CD14-positive monocyte (primary cell): ENCODE data around the gene ZBTB7A. TPM values are rescaled to one million over a fixed set of nuclear protein-coding genes. Genes with fewer than 3 reads are reported as not detected.

Experiments
- DNase-seq, 3 donors: peaks; one replicate each; pipeline ENCODE4 v3.0.0-alpha.2; 2011 to 2022
- H2AFZ ChIP-seq: 2 replicates; pipeline ENCODE4 v1.6.0; 2012; ENCODE audit warnings: mild to moderate bottlenecking, low read depth, low read length, inconsistent platforms; ENCODE audit not compliant: insufficient read depth, poor library complexity, severe bottlenecking
- H3K27ac ChIP-seq, 2 donors: 1 replicate in 1 of 2; 2 replicates in 1 of 2; pipeline ENCODE4 v1.5.1; 2012 to 2013; ENCODE audit warnings: low read length in 2 of 2, control low read depth in 1 of 2, inconsistent platforms in 1 of 2, low read depth in 1 of 2, mild to moderate bottlenecking in 1 of 2
- H3K27me3 ChIP-seq, 2 donors: one replicate each; pipeline versions ENCODE4 v1.6.0 to v1.6.1; 2011 to 2013; ENCODE audit warnings: low read length in 2 of 2; ENCODE audit not compliant: control insufficient read depth in 2 of 2, insufficient read depth in 2 of 2
- H3K36me3 ChIP-seq, 2 donors: replicated peaks in 1 of 2; 1 replicate in 1 of 2; 2 replicates in 1 of 2; pipeline versions ENCODE4 v1.5.1 to v1.6.1; 2012 to 2013; ENCODE audit warnings: low read length in 2 of 2, control low read depth in 1 of 2, inconsistent platforms in 1 of 2, mild to moderate bottlenecking in 1 of 2; ENCODE audit not compliant: insufficient read depth in 2 of 2, control insufficient read depth in 1 of 2
- H3K4me1 ChIP-seq, 2 donors: 1 replicate in 1 of 2; 2 replicates in 1 of 2; pipeline versions ENCODE4 v1.5.1 to v1.6.1; 2012 to 2013; ENCODE audit warnings: low read length in 2 of 2, control low read depth in 1 of 2, inconsistent platforms in 1 of 2, mild to moderate bottlenecking in 1 of 2, moderate library complexity in 1 of 2; ENCODE audit not compliant: insufficient read depth in 2 of 2, control insufficient read depth in 1 of 2
- H3K4me2 ChIP-seq: replicated peaks from 2 replicates; pipeline ENCODE3; 2012; ENCODE audit warnings: low read length, moderate library complexity, mild to moderate bottlenecking; ENCODE audit not compliant: poor library complexity, severe bottlenecking; ENCODE audit errors: extremely low read depth
- H3K4me3 ChIP-seq, 3 experiments: fragments of 200-600 bp in 1 of 3; sonication (generic) in 1 of 3; replicated peaks in 1 of 3; 1 replicate in 2 of 3; 2 replicates in 1 of 3; pipeline ENCODE4 v1.5.1; 2011 to 2013; ENCODE audit warnings: low read length in 3 of 3, mild to moderate bottlenecking in 3 of 3, control low read depth in 2 of 3, low read depth in 2 of 3, inconsistent platforms in 1 of 3, moderate library complexity in 1 of 3
- H3K79me2 ChIP-seq: 2 replicates; pipeline ENCODE4 v1.6.0; 2012; ENCODE audit warnings: mild to moderate bottlenecking, control low read depth, inconsistent platforms, low read length, moderate library complexity; ENCODE audit not compliant: insufficient read depth
- H3K9ac ChIP-seq: 2 replicates; pipeline ENCODE4 v1.6.0; 2017; ENCODE audit warnings: low read length, mild to moderate bottlenecking; ENCODE audit not compliant: insufficient read depth, poor library complexity, severe bottlenecking
- H3K9me3 ChIP-seq, 2 donors: replicated peaks in 1 of 2; 1 replicate in 1 of 2; 2 replicates in 1 of 2; pipeline versions ENCODE4 v1.5.1 to v1.6.1; 2012 to 2013; ENCODE audit warnings: low read length in 2 of 2, control low read depth in 1 of 2; ENCODE audit not compliant: control insufficient read depth in 1 of 2, insufficient read depth in 1 of 2
- H4K20me1 ChIP-seq: 2 replicates; pipeline ENCODE4 v1.6.0; 2012; ENCODE audit warnings: mild to moderate bottlenecking, low read length, control low read depth, moderate library complexity; ENCODE audit not compliant: insufficient read depth
- H3K27ac Mint-ChIP-seq, 7 donors: one replicate each; pipeline ENCODE4 v1.8.0; 2020; ENCODE audit warnings: mild to moderate bottlenecking in 7 of 7, mixed read lengths in 7 of 7, moderate library complexity in 6 of 7, inconsistent platforms in 2 of 7
- H3K27me3 Mint-ChIP-seq, 3 donors: one replicate each; pipeline ENCODE4 v1.8.0; 2021 to 2022; ENCODE audit warnings: low read depth in 3 of 3, mild to moderate bottlenecking in 3 of 3, mixed read lengths in 3 of 3, moderate library complexity in 3 of 3, inconsistent platforms in 1 of 3
- H3K36me3 Mint-ChIP-seq, 2 donors: one replicate each; pipeline ENCODE4 v1.8.0; 2020; ENCODE audit warnings: mixed read lengths in 2 of 2, inconsistent platforms in 1 of 2, mild to moderate bottlenecking in 1 of 2
- H3K4me1 Mint-ChIP-seq: one replicate; pipeline ENCODE4 v1.8.0; 2020; ENCODE audit warnings: mild to moderate bottlenecking, mixed read lengths
- H3K4me3 Mint-ChIP-seq, 2 donors: one replicate each; pipeline ENCODE4 v1.8.0; 2020; ENCODE audit warnings: mild to moderate bottlenecking in 2 of 2, mixed read lengths in 2 of 2, moderate library complexity in 1 of 2
- H3K9me3 Mint-ChIP-seq, 7 donors: one replicate each; pipeline ENCODE4 v1.8.0; 2020 to 2022; ENCODE audit warnings: mixed read lengths in 7 of 7, mild to moderate bottlenecking in 6 of 7, moderate library complexity in 6 of 7, inconsistent platforms in 2 of 7
- CTCF ChIP-seq: fragments of 200-600 bp; IDR thresholded peaks from one replicate; pipeline ENCODE4 v1.8.0; 2022; ENCODE audit warnings: antibody characterized with exemption, mild to moderate bottlenecking
- WGBS: methylation state at CpG from one replicate; pipeline ENCODE4 v1.1.5; 2013; ENCODE audit warnings: missing lambda C conversion rate; ENCODE audit not compliant: insufficient coverage; 5-methylcytosine and 5-hydroxymethylcytosine counted together
- intact Hi-C, 2 donors: fragments of 100-400 bp; cut with micrococcal nuclease; formaldehyde crosslinking; loops; one replicate each; pipeline versions ENCODE4 v1.15.0 to v1.15.1; 2023
- polyA plus RNA-seq, 3 donors: library from polyadenylated mRNA; depleted of rRNA in 1 of 3; unstranded in 2 of 3; stranded (reverse) in 1 of 3; fragments of 300-500 nt in 2 of 3; fragments of >200 nt in 1 of 3; fragmentation: Illumina TruSeq in 2 of 3; gene quantifications; 1 replicate in 2 of 3; 2 replicates in 1 of 3; pipeline ENCODE4 v1.2.3, GENCODE V29; 2012 to 2021

ZBTB7A gene
- polyA plus RNA-seq, 3 donors: 18.0 to 31.5 (median 20.2) TPM

GRCh38 chr19:4059891-4060620 lies 6.6 kb downstream of the ZBTB7A start:
- no peak overlapping the region for H2AFZ ChIP-seq
- peaks cover 65% of the 10 kb centered on the region for H3K4me1 Mint-ChIP-seq
- peaks cover 0 to 2% (median 1%) of the 10 kb centered on the region in 3 donors for H3K27me3 Mint-ChIP-seq
- H4K20me1 ChIP-seq: peaks cover 71% of the 10 kb centered on the region
- H3K27ac Mint-ChIP-seq: peak overlapping the region; percentile 93 to 100 (median 99)
- H3K4me3 Mint-ChIP-seq: peak overlapping the region; percentile 53 to 67
- H3K4me1 ChIP-seq: peaks cover 80 to 89% of the 10 kb centered on the region in 2 donors
- peaks cover 29 to 42% of the 10 kb centered on the region in 2 donors for H3K36me3 Mint-ChIP-seq
- H3K9ac ChIP-seq: peak overlapping the region; percentile 82
- H3K79me2 ChIP-seq: peaks cover 100% of the 10 kb centered on the region
- peaks cover 20 to 28% of the 10 kb centered on the region in 2 donors for H3K36me3 ChIP-seq
- peaks cover 0 to 2% (median 0%) of the 10 kb centered on the region in 7 donors for H3K9me3 Mint-ChIP-seq
- peak overlapping the region; percentile 97 for H3K27ac ChIP-seq
- H3K9me3 ChIP-seq: no peaks in the 10 kb centered on the region
- WGBS: 58% methylated on average over 32 of the region's 42 CpGs
- peak overlapping the region; percentile 89 for H3K4me2 ChIP-seq
- no peak for TF ChIP-seq CTCF
- intact Hi-C loops: loop anchor here (2.0 to 5.0 kb wide), 2 partner anchors 53 kb away; partner anchors contain the start of gene PIAS4 (in 2 of the 2)
- peak; percentile 54 to 72 (median 65) for DNase-seq
- H3K4me3 ChIP-seq: peak overlapping the region in 2 of 3 experiments; percentile 40 to 93
- H3K27me3 ChIP-seq: no peaks in the 10 kb centered on the region

- H3K9me3 ChIP-seq: no peaks in the 10 kb centered on the region
- H3K4me3 Mint-ChIP-seq: peak overlapping the region; percentile 67 to 77
- H3K27ac ChIP-seq: peak overlapping the region; percentile 97
- peaks cover 0 to 2% (median 0%) of the 10 kb centered on the region in 7 donors for H3K9me3 Mint-ChIP-seq
- H2AFZ ChIP-seq: no peak overlapping the region
- WGBS: 75% methylated on average over 7 of the region's 19 CpGs
- H3K79me2 ChIP-seq: peaks cover 100% of the 10 kb centered on the region
- peaks cover 80 to 92% of the 10 kb centered on the region in 2 donors for H3K4me1 ChIP-seq
- H3K27me3 Mint-ChIP-seq: peaks cover 0 to 2% (median 1%) of the 10 kb centered on the region in 3 donors
- peaks cover 23 to 34% of the 10 kb centered on the region in 2 donors for H3K36me3 ChIP-seq
- H3K27ac Mint-ChIP-seq: peak overlapping the region; percentile 90 to 100 (median 99)
- intact Hi-C loops: loop anchor here in 1 of 2 donors (2.0 kb wide), 1 partner anchor 53 kb away; the partner anchor contains the start of gene PIAS4
- peaks cover 65% of the 10 kb centered on the region for H3K4me1 Mint-ChIP-seq
- peaks cover 34 to 47% of the 10 kb centered on the region in 2 donors for H3K36me3 Mint-ChIP-seq
- H3K4me2 ChIP-seq: peak overlapping the region; percentile 89
- H4K20me1 ChIP-seq: peaks cover 75% of the 10 kb centered on the region
- peak overlapping the region in 2 of 3 experiments; percentile 40 to 93 for H3K4me3 ChIP-seq
- no peak for TF ChIP-seq CTCF
- peak overlapping the region; percentile 82 for H3K9ac ChIP-seq
- no peak for DNase-seq
- H3K27me3 ChIP-seq: no peaks in the 10 kb centered on the region
Observed at GRCh38 chr19:4059453-4059871, 7.2 kb downstream of the ZBTB7A start.
